Loucy (cell line): ENCODE data around the gene PDE6C.

Source experiments
- H2AFZ ChIP-seq: fragments of 200-600 bp; sonication (generic); 2 replicates; pipeline ENCODE4 v1.6.0; 2016; ENCODE audit warnings: antibody characterized with exemption, mild to moderate bottlenecking, low read length, moderate library complexity
- H3F3A ChIP-seq: fragments of 200-600 bp; 2 replicates; pipeline ENCODE4 v1.6.0; 2016; ENCODE audit warnings: antibody characterized with exemption, low read depth, mild to moderate bottlenecking
- H3K27me3 ChIP-seq: fragments of 200-600 bp; sonication (generic); 2 replicates; pipeline ENCODE4 v1.6.1; 2014; ENCODE audit warnings: low read length, mild to moderate bottlenecking; ENCODE audit not compliant: insufficient read depth, poor library complexity, severe bottlenecking
- H3K36me3 ChIP-seq: fragments of 200-600 bp; sonication (generic); 2 replicates; pipeline ENCODE4 v1.6.1; 2016; ENCODE audit warnings: low read length; ENCODE audit not compliant: insufficient read depth
- H3K4me1 ChIP-seq: fragments of 200-600 bp; sonication (generic); 2 replicates; pipeline ENCODE4 v1.5.1; 2014; ENCODE audit warnings: low read length, mild to moderate bottlenecking; ENCODE audit not compliant: insufficient read depth, poor library complexity, severe bottlenecking
- H3K4me2 ChIP-seq: fragments of 200-600 bp; sonication (generic); 2 replicates; pipeline ENCODE4 v1.6.0; 2014; ENCODE audit warnings: antibody characterized with exemption, low read length, low read depth, mild to moderate bottlenecking; ENCODE audit not compliant: poor library complexity, severe bottlenecking
- H3K4me3 ChIP-seq: fragments of 200-600 bp; sonication (generic); 2 replicates; pipeline ENCODE4 v1.5.1; 2014; ENCODE audit warnings: low read length, mild to moderate bottlenecking, mixed read lengths; ENCODE audit not compliant: poor library complexity, severe bottlenecking
- H3K79me2 ChIP-seq: fragments of 200-600 bp; sonication (generic); 2 replicates; pipeline ENCODE4 v1.6.1; 2014; ENCODE audit warnings: low read length; ENCODE audit not compliant: insufficient read depth
- H3K9ac ChIP-seq: fragments of 200-600 bp; sonication (generic); 2 replicates; pipeline ENCODE4 v1.6.0; 2014; ENCODE audit warnings: mild to moderate bottlenecking, low read depth, low read length, moderate library complexity; ENCODE audit not compliant: poor library complexity, severe bottlenecking
- H3K9me2 ChIP-seq: fragments of 200-600 bp; sonication (generic); replicated peaks from 2 replicates; pipeline ENCODE4 v1.6.1; 2016; ENCODE audit warnings: low read depth, low read length, mixed read lengths
- H3K9me3 ChIP-seq: fragments of 200-600 bp; sonication (generic); 2 replicates; pipeline ENCODE4 v1.6.1; 2014; ENCODE audit warnings: mild to moderate bottlenecking, antibody characterized with exemption, low read length, low read depth; ENCODE audit not compliant: insufficient read depth
- H4K20me1 ChIP-seq: fragments of 200-600 bp; sonication (generic); 2 replicates; pipeline ENCODE4 v1.6.0; 2014; ENCODE audit warnings: antibody characterized with exemption, low read length, mild to moderate bottlenecking; ENCODE audit not compliant: insufficient read depth, poor library complexity, severe bottlenecking
- CTCF ChIP-seq: fragments of 200-600 bp; sonication (generic); conservative IDR thresholded peaks from 2 replicates; pipeline ENCODE4 v1.5.1; 2014; ENCODE audit warnings: mild to moderate bottlenecking, antibody characterized with exemption, low read length
- EZH2phosphoT487 ChIP-seq: fragments of 200-600 bp; IDR thresholded peaks from 2 replicates; pipeline ENCODE4 v1.6.1; 2018; ENCODE audit warnings: antibody characterized with exemption, mild to moderate bottlenecking, moderate library complexity, borderline replicate concordance

PDE6C gene

DNA sequence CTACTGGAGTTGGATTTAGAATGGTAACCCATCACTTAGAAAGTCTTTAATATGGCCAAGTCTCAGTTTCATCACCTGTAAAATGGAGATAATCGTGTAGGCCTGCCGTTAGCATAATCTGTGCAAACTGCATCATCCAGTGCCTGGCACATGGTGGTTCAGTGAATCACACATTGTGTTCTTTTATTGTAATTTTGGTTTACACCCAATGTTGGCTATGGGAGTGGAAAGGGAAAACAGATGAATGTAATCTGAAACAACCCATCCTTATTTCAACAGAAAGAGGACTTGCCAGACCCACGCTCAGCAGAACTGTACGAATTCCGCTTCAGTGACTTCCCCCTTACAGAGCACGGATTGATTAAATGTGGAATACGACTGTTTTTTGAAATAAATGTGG lies 27.5 kb downstream of the PDE6C start:
- Histone ChIP-seq H3K9me2 (no peaks in the 10 kb centered on the region), H3K4me1 (no peaks in the 10 kb centered on the region), H3K79me2 (no peaks in the 10 kb centered on the region), H3K4me2 (no peak overlapping the region), H3K9ac (no peak overlapping the region), H3F3A (no peaks in the 10 kb centered on the region), H3K27me3 (peaks cover 4% of the 10 kb centered on the region), H4K20me1 (no peaks in the 10 kb centered on the region), H3K36me3 (no peaks in the 10 kb centered on the region), H3K9me3 (no peaks in the 10 kb centered on the region), H2AFZ (no peak overlapping the region), H3K4me3 (no peak overlapping the region)
- no peak for TF ChIP-seq CTCF
- no peak for TF ChIP-seq EZH2phosphoT487

DNA sequence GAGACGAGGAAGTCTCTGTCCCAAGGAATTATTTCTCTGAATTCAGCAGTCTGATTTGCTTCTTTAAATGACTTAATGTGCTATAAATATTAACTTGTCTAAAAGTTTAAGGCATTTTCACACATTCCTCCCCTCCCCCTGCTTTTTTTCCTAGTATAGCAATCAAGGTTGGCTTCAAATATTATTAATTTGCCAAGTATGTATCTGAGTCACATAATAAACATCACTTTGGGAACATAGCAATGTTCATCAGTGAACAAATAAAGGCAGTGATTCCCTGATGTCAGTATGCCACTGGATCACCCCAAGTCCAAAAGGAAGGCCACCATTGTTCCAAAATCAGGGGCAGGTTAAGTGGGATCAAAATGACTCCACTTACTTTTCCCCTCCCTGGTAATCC lies 40.5 kb downstream of the PDE6C start:
- H2AFZ ChIP-seq = no peak overlapping the region
- no peaks in the 10 kb centered on the region for H3K9me3 ChIP-seq
- no peaks in the 10 kb centered on the region for H3K4me1 ChIP-seq
- TF ChIP-seq EZH2phosphoT487 (no peak), CTCF (no peak)
- H3F3A ChIP-seq = no peaks in the 10 kb centered on the region
- no peak overlapping the region for H3K4me2 ChIP-seq
- no peaks in the 10 kb centered on the region for H3K79me2 ChIP-seq
- no peaks in the 10 kb centered on the region for H4K20me1 ChIP-seq
- no peaks in the 10 kb centered on the region for H3K27me3 ChIP-seq
- H3K36me3 ChIP-seq = no peaks in the 10 kb centered on the region
- no peaks in the 10 kb centered on the region for H3K9me2 ChIP-seq
- no peak overlapping the region for H3K4me3 ChIP-seq
- no peak overlapping the region for H3K9ac ChIP-seq

GRCh38 chr10:93654201-93654600 lies 41.9 kb downstream of the PDE6C start:
- no peak overlapping the region for H3K9ac ChIP-seq
- TF ChIP-seq CTCF (no peak), EZH2phosphoT487 (no peak)

More at GRCh38 chr10:93654201-93654600, 41.9 kb downstream of the PDE6C start:
- H3K9me3 ChIP-seq = no peaks in the 10 kb centered on the region
- no peaks in the 10 kb centered on the region for H3F3A ChIP-seq
- no peaks in the 10 kb centered on the region for H3K27me3 ChIP-seq
- H4K20me1 ChIP-seq = no peaks in the 10 kb centered on the region
- no peak overlapping the region for H3K4me3 ChIP-seq
- H3K79me2 ChIP-seq = no peaks in the 10 kb centered on the region
- no peaks in the 10 kb centered on the region for H3K4me1 ChIP-seq
- no peak overlapping the region for H2AFZ ChIP-seq
- H3K4me2 ChIP-seq = no peak overlapping the region
- no peaks in the 10 kb centered on the region for H3K9me2 ChIP-seq
- no peaks in the 10 kb centered on the region for H3K36me3 ChIP-seq
